Colonic mucosa (tissue), 4 donors: Measurements from ENCODE around the gene SMCO2. TPM values are rescaled to one million over a fixed set of nuclear protein-coding genes. Genes with fewer than 3 reads are reported as not detected.

Source experiments
- DNase-seq: peaks from one replicate; pipeline ENCODE4 v3.0.0-alpha.2; 2020
- H3K27ac ChIP-seq: fragments of 200-600 bp; one replicate; pipeline ENCODE4 v1.8.0; 2021
- H3K27me3 ChIP-seq: fragments of 200-600 bp; one replicate; pipeline ENCODE4 v1.8.0; 2021
- H3K36me3 ChIP-seq: fragments of 200-600 bp; one replicate; pipeline ENCODE4 v1.8.0; 2021
- H3K4me1 ChIP-seq: fragments of 200-600 bp; one replicate; pipeline ENCODE4 v1.8.0; 2021; ENCODE audit warnings: mild to moderate bottlenecking
- H3K4me3 ChIP-seq: fragments of 200-600 bp; one replicate; pipeline ENCODE4 v1.8.0; 2021
- H3K9ac ChIP-seq, 2 donors: one replicate each; pipeline ENCODE4 v1.7.0; 2013; ENCODE audit warnings: control low read depth in 2 of 2, low read depth in 2 of 2, low read length in 2 of 2
- H3K9me3 ChIP-seq: fragments of 200-600 bp; one replicate; pipeline ENCODE4 v1.8.0; 2021
- intact Hi-C: fragments of 100-400 bp; cut with DNase I; formaldehyde crosslinking; loops from one replicate; pipeline ENCODE4 v1.14.1; 2022
- total RNA-seq, 2 donors: library from RNA; stranded (reverse); fragmentation: NEBNext Ultra II Directional in 1 of 2; extraction: Animal tissue kit (Norgen Biotek cat#: 25700) in 1 of 2; gene quantifications; one replicate each; pipeline ENCODE4 v1.2.1, GENCODE V29; 2021
- TF ChIP-seq, protein P1 (sequence below): fragments of 200-600 bp; IDR thresholded peaks from one replicate; pipeline ENCODE4 v1.8.0; 2022; ENCODE audit warnings: antibody characterized with exemption, mild to moderate bottlenecking
- donor health status: healthy.
- donor health status: DM: no; HTN: no; CAD: no.
- donor health status: DM: no; HTN: no; CAD: no.

The SMCO2 gene
- total RNA-seq, 2 donors from 2014 or later = 0.21 TPM; not detected in 1

DNA sequence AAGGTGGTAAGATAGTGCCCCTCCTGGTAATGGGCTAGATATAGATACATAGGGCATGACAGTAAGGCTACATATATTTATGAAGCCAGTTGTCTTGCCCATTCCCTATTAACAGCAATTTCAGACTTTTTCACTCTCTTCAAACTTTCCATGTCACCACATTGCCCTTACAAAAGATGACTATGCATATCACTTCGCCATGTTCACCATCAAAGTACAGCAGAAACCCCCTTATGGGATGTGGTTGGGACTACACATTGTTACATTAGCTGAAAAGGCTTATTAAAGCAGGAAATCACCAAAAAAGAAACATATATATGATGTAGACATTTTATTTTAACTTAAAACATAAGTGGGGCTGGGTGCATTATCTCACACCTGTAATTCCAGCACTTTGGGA lies 9.8 kb upstream of the SMCO2 start:
- Histone ChIP-seq H3K9ac (no peak overlapping the region), H3K4me1 (no peaks in the 10 kb centered on the region), H3K36me3 (no peaks in the 10 kb centered on the region), H3K27me3 (no peaks in the 10 kb centered on the region), H3K9me3 (no peaks in the 10 kb centered on the region), H3K4me3 (no peak overlapping the region), H3K27ac (no peak overlapping the region)
- intact Hi-C loops = loop anchor here (5.0 kb wide), 2 partner anchors 216 to 266 kb away; no protein-coding TSS in a partner anchor
- TF ChIP-seq, protein P1, sequence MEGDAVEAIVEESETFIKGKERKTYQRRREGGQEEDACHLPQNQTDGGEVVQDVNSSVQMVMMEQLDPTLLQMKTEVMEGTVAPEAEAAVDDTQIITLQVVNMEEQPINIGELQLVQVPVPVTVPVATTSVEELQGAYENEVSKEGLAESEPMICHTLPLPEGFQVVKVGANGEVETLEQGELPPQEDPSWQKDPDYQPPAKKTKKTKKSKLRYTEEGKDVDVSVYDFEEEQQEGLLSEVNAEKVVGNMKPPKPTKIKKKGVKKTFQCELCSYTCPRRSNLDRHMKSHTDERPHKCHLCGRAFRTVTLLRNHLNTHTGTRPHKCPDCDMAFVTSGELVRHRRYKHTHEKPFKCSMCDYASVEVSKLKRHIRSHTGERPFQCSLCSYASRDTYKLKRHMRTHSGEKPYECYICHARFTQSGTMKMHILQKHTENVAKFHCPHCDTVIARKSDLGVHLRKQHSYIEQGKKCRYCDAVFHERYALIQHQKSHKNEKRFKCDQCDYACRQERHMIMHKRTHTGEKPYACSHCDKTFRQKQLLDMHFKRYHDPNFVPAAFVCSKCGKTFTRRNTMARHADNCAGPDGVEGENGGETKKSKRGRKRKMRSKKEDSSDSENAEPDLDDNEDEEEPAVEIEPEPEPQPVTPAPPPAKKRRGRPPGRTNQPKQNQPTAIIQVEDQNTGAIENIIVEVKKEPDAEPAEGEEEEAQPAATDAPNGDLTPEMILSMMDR = no peak
- no peak for DNase-seq

DNA sequence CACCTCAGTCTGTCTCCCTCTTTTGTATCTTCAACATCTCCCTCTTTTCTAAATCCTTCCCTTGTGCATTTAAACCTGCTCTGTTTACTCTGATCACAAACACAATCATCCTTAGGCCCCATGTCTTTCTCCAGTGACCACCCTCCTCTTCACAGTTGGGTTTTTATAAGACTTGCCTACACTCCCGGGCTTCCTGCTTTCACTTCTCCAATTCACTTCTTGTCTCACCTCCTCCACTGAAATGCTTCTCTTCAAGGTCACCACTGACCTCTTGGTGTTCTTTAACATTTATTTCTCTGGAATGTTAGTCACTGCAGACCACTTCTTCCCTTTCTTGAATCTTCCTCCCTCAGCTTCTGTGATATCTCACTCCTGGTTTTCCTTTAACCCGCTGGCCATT lies 8.7 kb upstream of the SMCO2 start:
- no peaks in the 10 kb centered on the region for H3K4me1 ChIP-seq
- H3K4me3 ChIP-seq = no peak overlapping the region
- TF ChIP-seq, protein P1 = no peak
- no peaks in the 10 kb centered on the region for H3K9me3 ChIP-seq
- intact Hi-C loops = loop anchor here (5.0 kb wide), 2 partner anchors 214 to 264 kb away; no protein-coding TSS in a partner anchor
- no peak for DNase-seq
- H3K36me3 ChIP-seq = no peaks in the 10 kb centered on the region
- H3K9ac ChIP-seq = no peak overlapping the region
- no peak overlapping the region for H3K27ac ChIP-seq
- H3K27me3 ChIP-seq = no peaks in the 10 kb centered on the region

DNA sequence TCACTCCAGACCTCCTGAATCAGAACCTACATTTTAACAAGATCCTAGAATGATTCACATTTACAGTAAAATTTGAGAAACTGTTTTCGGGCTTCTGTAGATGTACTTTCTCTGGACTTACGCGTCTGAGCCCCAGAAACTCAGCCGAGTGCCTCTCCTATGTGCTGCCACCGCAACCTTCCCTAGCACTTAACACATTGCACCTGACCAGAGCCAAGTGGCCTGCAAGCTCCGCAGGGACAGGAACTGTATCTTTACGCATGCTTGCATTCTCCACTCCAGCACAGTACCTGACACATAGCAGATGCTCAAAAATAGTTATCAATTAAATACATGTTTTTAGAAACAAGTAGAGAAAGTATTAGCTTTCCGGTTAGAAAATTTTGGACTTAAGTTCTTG lies 1.2 kb downstream of the SMCO2 start:
- Histone ChIP-seq H3K4me1 (no peaks in the 10 kb centered on the region), H3K9ac (no peak overlapping the region), H3K4me3 (no peak overlapping the region), H3K36me3 (no peaks in the 10 kb centered on the region), H3K9me3 (no peaks in the 10 kb centered on the region), H3K27me3 (no peaks in the 10 kb centered on the region), H3K27ac (no peak overlapping the region)
- intact Hi-C loops = no loop called here
- TF ChIP-seq, protein P1 = no peak
- DNase-seq = no peak

DNA sequence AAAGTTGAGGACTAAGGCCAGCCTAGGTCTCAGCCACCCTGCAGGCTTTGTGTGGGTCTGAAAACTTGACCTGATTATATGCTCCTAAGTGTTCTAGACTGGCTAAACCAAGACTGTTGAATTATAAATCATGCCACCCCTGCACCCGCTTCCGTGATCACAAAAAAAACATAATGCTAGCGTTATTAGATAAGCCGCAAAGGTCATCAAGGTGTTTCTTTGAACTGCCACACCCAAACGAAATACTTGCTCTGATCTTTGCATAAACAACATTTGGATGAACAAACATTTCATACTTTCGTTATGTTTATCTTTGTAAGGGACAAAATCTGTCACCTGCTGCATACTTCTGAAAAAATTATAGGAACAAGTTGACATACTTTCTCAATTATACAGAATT lies 2.5 kb downstream of the SMCO2 start:
- Histone ChIP-seq H3K4me1 (no peaks in the 10 kb centered on the region), H3K9me3 (no peaks in the 10 kb centered on the region), H3K27ac (no peak overlapping the region), H3K4me3 (no peak overlapping the region), H3K27me3 (no peaks in the 10 kb centered on the region), H3K9ac (no peak overlapping the region), H3K36me3 (no peaks in the 10 kb centered on the region)
- TF ChIP-seq, protein P1 = no peak
- no peak for DNase-seq
- intact Hi-C loops = no loop called here

DNA sequence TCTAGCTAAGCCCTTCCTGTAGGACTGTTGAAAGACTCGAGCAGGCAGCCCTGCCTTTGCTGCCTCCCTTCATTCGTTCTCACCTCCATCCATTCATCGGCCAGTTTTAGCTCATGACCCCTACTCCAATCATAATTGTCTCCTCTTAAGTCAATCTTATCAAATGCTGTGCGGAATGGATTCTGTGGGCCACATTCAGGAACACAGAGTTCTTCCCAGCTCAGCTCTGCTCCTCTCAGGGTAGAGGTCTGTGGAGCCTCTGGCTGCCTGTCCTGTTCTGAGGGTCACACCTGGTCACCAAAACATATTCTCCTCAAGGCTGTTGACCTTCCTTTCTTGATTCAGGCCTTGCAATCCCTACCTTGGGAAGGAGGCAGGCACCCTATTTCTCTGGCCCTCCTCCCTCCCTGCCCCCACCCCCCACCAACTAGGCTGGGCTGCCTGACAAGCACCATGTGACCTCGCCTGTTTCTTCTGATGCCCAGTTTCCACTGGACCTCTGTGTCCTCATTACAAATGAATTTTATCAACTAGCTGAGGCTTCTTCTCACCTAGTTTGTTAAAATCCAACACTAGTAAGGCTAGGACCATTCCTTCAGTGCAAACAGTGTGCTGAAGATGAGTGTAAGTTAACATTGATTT lies 3.5 kb downstream of the SMCO2 start:
- TF ChIP-seq, protein P1 = no peak
- no peak for DNase-seq
- H3K4me1 ChIP-seq = no peaks in the 10 kb centered on the region
- no peak overlapping the region for H3K27ac ChIP-seq
- H3K27me3 ChIP-seq = no peaks in the 10 kb centered on the region
- intact Hi-C loops = no loop called here
- no peak overlapping the region for H3K4me3 ChIP-seq
- no peak overlapping the region for H3K9ac ChIP-seq
- no peaks in the 10 kb centered on the region for H3K36me3 ChIP-seq
- no peaks in the 10 kb centered on the region for H3K9me3 ChIP-seq
